GM12878 (cell line): ENCODE data around the gene KRTAP5-4. TPM values are rescaled to one million over a fixed set of nuclear protein-coding genes. Genes with fewer than 3 reads are reported as not detected.

Experiments
- ATAC-seq: fragments of 200-7000 bp; cut with Tn5 transposase; 3 replicates; pipeline ENCODE4 v1.9.1; 2020; ENCODE audit warnings: mild to moderate bottlenecking, moderate library complexity
- BruUV-seq: library from RNA; stranded (reverse); fragments of 400-500 nt; replicated peaks from 2 replicates; lab custom pipeline; 2021; lab: Mats Ljungman, UMichigan
- CTCF ChIA-PET: fragments of 300-600 bp; sonication (Branson Sonifier 250); formaldehyde crosslinking; extraction: SDS; loops from one replicate; lab custom pipeline; 2021; ENCODE audit warnings: inconsistent platforms; lab: Yijun Ruan, JAX
- POLR2A ChIA-PET: fragments of 350-600 bp; formaldehyde crosslinking; extraction: SDS; loops from one replicate; lab custom pipeline; 2021; ENCODE audit warnings: inconsistent platforms; lab: Charles Lee
- RAD21 ChIA-PET: fragments of 300-600 bp; sonication (Branson Sonifier 250); formaldehyde crosslinking; loops from one replicate; lab custom pipeline; 2023; ENCODE audit warnings: antibody characterized with exemption; ENCODE audit not compliant: unreplicated experiment; lab: Charles Lee
- SMC1A ChIA-PET: fragments of 300-600 bp; sonication (Branson Sonifier 250); formaldehyde crosslinking; loops from one replicate; lab custom pipeline; 2023; ENCODE audit not compliant: unreplicated experiment, uncharacterized antibody; lab: Charles Lee
- DNase-seq: peaks from one replicate; pipeline ENCODE4 v3.0.0-alpha.2; 2011; ENCODE audit warnings: low read depth, low spot score
- FAIRE-seq: peaks from 3 replicates; lab custom pipeline; 2011; peaks lifted over from hg19 to GRCh38; lab: Jason Lieb, UNC
- H2AFZ ChIP-seq: 2 replicates; pipeline ENCODE4 v1.6.0; 2011; ENCODE audit warnings: low read depth, low read length, control low read depth; ENCODE audit not compliant: control insufficient read depth
- H3K27ac ChIP-seq: 2 replicates; pipeline ENCODE4 v1.5.1; 2011; ENCODE audit warnings: control low read depth; ENCODE audit not compliant: control insufficient read depth, insufficient read depth
- H3K27me3 ChIP-seq, 2 experiments: replicated peaks in 1 of 2; 2 replicates each; pipeline versions ENCODE4 v1.6.0 to v1.6.1; 2011; ENCODE audit warnings: low read length in 1 of 2; ENCODE audit not compliant: control insufficient read depth in 2 of 2, insufficient read depth in 2 of 2
- H3K36me3 ChIP-seq, 2 experiments: 2 replicates each; pipeline ENCODE4 v1.5.1; 2011; ENCODE audit warnings: low read length in 1 of 2; ENCODE audit not compliant: control insufficient read depth in 2 of 2, insufficient read depth in 2 of 2
- H3K4me1 ChIP-seq: 2 replicates; pipeline ENCODE4 v1.6.1; 2011; ENCODE audit warnings: mild to moderate bottlenecking, low read length, moderate library complexity, mixed read lengths; ENCODE audit not compliant: control insufficient read depth, insufficient read depth
- H3K4me2 ChIP-seq: 2 replicates; pipeline ENCODE4 v1.6.0; 2011; ENCODE audit warnings: control low read depth; ENCODE audit not compliant: control insufficient read depth, insufficient read depth
- H3K4me3 ChIP-seq: fragments of 200-600 bp; sonication (generic); 2 replicates; pipeline ENCODE4 v1.5.1; 2016
- H3K79me2 ChIP-seq: 2 replicates; pipeline ENCODE4 v1.6.0; 2011; ENCODE audit warnings: low read length; ENCODE audit not compliant: control insufficient read depth, insufficient read depth
- H3K9ac ChIP-seq: 2 replicates; pipeline ENCODE4 v1.8.0; 2011; ENCODE audit warnings: low read length, control low read depth, mixed read lengths; ENCODE audit not compliant: control insufficient read depth, insufficient read depth
- H3K9me3 ChIP-seq: replicated peaks from 3 replicates; pipeline ENCODE4 v1.5.1; 2011; ENCODE audit warnings: mild to moderate bottlenecking, low read length; ENCODE audit not compliant: control insufficient read depth, insufficient read depth
- H4K20me1 ChIP-seq: 2 replicates; pipeline ENCODE4 v1.6.0; 2011; ENCODE audit not compliant: control insufficient read depth, insufficient read depth
- CREM ChIP-seq: IDR thresholded peaks from 2 replicates; pipeline ENCODE4 v1.6.1; 2014; ENCODE audit warnings: antibody characterized with exemption, low read depth
- HDGF ChIP-seq: fragments of 450-650 bp; IDR thresholded peaks from 2 replicates; pipeline ENCODE4 v1.6.1; 2016; ENCODE audit warnings: antibody characterized with exemption
- LARP7 ChIP-seq: fragments of 450-650 bp; IDR thresholded peaks from 2 replicates; pipeline ENCODE4 v1.6.1; 2017; ENCODE audit warnings: mild to moderate bottlenecking
- NFIC ChIP-seq: IDR thresholded peaks from 2 replicates; pipeline ENCODE4 v1.6.1; 2012; ENCODE audit warnings: low read depth, mild to moderate bottlenecking, inconsistent platforms, low read length, moderate library complexity
- SMAD5 ChIP-seq: IDR thresholded peaks from 2 replicates; pipeline ENCODE4 v1.6.1; 2016; ENCODE audit warnings: antibody characterized with exemption, low read depth
- ZBED1 ChIP-seq: IDR thresholded peaks from 2 replicates; pipeline ENCODE4 v1.6.1; 2016; ENCODE audit warnings: borderline replicate concordance
- ZNF274 ChIP-seq: IDR thresholded peaks from one replicate; pipeline ENCODE4 v1.8.0; 2011; ENCODE audit not compliant: insufficient read length, insufficient read depth
- WGBS: methylation state at CpG from one replicate; pipeline ENCODE4 v1.1.6; 2016; ENCODE audit warnings: low lambda C conversion rate; ENCODE audit not compliant: insufficient replicate concordance, insufficient coverage; ENCODE audit errors: missing lambda C conversion rate; 5-methylcytosine and 5-hydroxymethylcytosine counted together
- in situ Hi-C: fragments of 300-500 bp; cut with MboI; formaldehyde crosslinking; loops from 9 replicates; pipeline ENCODE4 v1.14.3; 2018; ENCODE audit warnings: mixed read lengths
- intact Hi-C: fragments of 100-400 bp; cut with micrococcal nuclease; formaldehyde crosslinking; loops from one replicate; pipeline ENCODE4 v1.14.2; 2022; ENCODE audit not compliant: unreplicated experiment
- polyA plus RNA-seq, 11 experiments: library from polyadenylated mRNA; depleted of rRNA in 4 of 11; unstranded in 6 of 11; stranded (reverse) in 5 of 11; fragments of >200 nt; fragmentation: Nextera tagmentation in 4 of 11; fragmentation: Illumina TruSeq in 1 of 11; extraction: Ambion mirVana in 4 of 11; extraction: Trizol in 1 of 11; gene quantifications; 1 replicate in 1 of 11; 2 replicates in 10 of 11; pipeline versions ENCODE4 v1.2.1 to v1.2.3, GENCODE V29; 2011 to 2016; ENCODE audit warnings: inconsistent platforms in 2 of 11, missing spikeins in 2 of 11, low read depth in 1 of 11
- total RNA-seq, 4 experiments: library from RNA; depleted of rRNA in 3 of 4; stranded (reverse); fragments of >200 nt in 3 of 4; fragmentation: Illumina TruSeq in 1 of 4; extraction: Trizol in 1 of 4; gene quantifications; 2 replicates each; pipeline versions ENCODE4 v1.2.1 to v1.2.3, GENCODE V29; 2013 to 2021
- TF ChIP-seq, protein P1 (sequence below): fragments of 450-650 bp; IDR thresholded peaks from 2 replicates; pipeline ENCODE4 v1.6.1; 2014; ENCODE audit warnings: mild to moderate bottlenecking

Gene KRTAP5-4
- total and polyA plus RNA-seq, 10 of the 15 experiments (the other 5 are each of a cell fraction or from before 2014, with no cell fraction given): not detected

DNA sequence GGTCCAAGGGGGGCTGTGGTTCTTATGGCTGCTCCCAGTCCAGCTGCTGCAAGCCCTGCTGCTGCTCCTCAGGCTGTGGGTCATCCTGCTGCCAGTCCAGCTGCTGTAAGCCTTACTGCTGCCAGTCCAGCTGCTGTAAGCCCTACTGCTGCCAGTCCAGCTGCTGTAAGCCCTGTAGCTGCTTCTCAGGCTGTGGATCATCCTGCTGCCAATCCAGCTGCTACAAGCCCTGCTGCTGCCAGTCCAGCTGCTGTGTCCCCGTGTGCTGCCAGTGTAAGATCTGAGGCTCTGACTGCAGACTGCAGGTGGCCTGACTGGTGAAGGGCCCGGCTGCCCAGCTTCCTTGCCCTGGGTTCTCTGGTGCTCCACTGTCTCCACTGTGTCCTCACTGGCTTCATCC lies 8.3 kb upstream of the KRTAP5-4 start (continued):
- TF ChIP-seq, protein P1, sequence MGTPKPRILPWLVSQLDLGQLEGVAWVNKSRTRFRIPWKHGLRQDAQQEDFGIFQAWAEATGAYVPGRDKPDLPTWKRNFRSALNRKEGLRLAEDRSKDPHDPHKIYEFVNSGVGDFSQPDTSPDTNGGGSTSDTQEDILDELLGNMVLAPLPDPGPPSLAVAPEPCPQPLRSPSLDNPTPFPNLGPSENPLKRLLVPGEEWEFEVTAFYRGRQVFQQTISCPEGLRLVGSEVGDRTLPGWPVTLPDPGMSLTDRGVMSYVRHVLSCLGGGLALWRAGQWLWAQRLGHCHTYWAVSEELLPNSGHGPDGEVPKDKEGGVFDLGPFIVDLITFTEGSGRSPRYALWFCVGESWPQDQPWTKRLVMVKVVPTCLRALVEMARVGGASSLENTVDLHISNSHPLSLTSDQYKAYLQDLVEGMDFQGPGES: no peak
- TF ChIP-seq LARP7 (no peak), NFIC (no peak), SMAD5 (no peak), ZNF274 (no peak), CREM (no peak), HDGF (no peak)

DNA sequence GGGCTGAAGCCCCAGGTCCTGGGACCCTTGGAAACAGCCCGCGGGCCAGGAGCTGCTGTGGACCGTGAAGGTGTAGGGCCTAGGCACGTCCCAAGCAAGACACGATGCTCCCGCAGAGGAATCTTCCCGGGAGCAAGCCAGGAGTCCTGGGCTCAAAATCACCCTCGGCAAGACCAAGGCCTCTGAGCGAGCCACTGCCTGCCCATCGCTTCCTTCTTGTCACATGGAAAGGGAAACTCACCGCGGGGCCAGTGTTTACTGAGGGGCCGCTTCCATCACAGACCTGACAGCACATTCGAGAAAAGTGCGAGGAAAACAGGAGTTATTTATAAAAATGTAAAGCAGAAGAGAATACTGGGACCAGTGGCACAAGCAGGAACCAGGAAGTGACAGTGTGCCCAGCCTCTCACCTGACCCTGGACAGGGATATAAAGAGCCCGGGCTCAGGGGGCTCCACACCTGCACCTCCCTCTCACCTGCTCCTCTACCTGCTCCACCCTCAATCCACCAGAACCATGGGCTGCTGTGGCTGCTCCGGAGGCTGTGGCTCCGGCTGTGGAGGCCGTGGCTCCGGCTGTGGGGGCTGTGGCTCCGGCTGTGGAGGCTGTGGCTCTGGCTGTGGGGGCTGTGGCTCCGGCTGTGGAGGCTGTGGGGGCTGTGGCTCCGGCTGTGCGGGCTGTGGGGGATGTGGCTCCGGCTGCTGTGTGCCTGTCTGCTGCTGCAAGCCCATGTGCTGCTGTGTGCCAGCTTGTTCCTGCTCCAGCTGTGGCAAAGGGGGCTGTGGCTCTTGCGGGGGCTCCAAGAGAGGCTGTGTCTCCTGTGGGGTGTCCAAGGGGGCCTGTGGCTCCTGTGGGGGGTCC lies 7.6 kb upstream of the KRTAP5-4 start, which contains the start of gene KRTAP5-5:
TSS of gene KRTAP5-5 (plus strand) at position 450 of the 860 bp plus-strand sequence. CDS start at position 516, 66 bp downstream.
- intact Hi-C loops: loop anchor here (1.0 kb wide), 1 partner anchor 34 kb away; no protein-coding TSS in a partner anchor
- no peak for FAIRE-seq
- Histone ChIP-seq H2AFZ (no peak within 1 kb of the TSS), H3K27me3 (peaks cover 0 to 3% of the 10 kb centered on the region in 2 experiments; a peak in 3 of 4 replicates), H3K9me3 (no peaks in the 10 kb centered on the region), H4K20me1 (no peaks in the 10 kb centered on the region), H3K36me3 (no peaks in the 10 kb centered on the region), H3K4me1 (no peaks in the 10 kb centered on the region), H3K4me3 (no peak within 1 kb of the TSS), H3K27ac (no peak within 1 kb of the TSS), H3K9ac (no peak within 1 kb of the TSS), H3K79me2 (no peaks in the 10 kb centered on the region), H3K4me2 (no peak within 1 kb of the TSS)
- no TSS peak for BruUV-seq
- in situ Hi-C loops: no loop called here
- ChIA-PET SMC1A (interaction anchor here (1.4 kb wide), 1 partner anchor 35 kb away, joined by 3 read pairs; no protein-coding TSS in a partner anchor), POLR2A (no interaction called here), RAD21 (interaction anchor here (1.6 kb wide), 1 partner anchor 62 kb away, joined by 3 read pairs; no protein-coding TSS in a partner anchor), CTCF (interaction anchor here (1.0 to 2.8 kb wide), 3 partner anchors 10 to 55 kb away, joined by 3 to 12 read pairs (median 12); no protein-coding TSS in a partner anchor)
- no peak for ATAC-seq
- WGBS: 20% methylated on average over 25 of the region's 26 CpGs
- TF ChIP-seq ZBED1: no peak
- TF ChIP-seq, protein P1: no peak
- DNase-seq: no peak
